Daoy (cell line): ENCODE measurements around the gene MEX3D. TPM values are rescaled to one million over a fixed set of nuclear protein-coding genes. Genes with fewer than 3 reads are reported as not detected.
"Not testable (repeated sequence)": the region's sequence is repeated elsewhere in the genome, so short reads cannot be mapped to it uniquely, and the experiment has no call there.

Experiments
- DNase-seq: peaks from one replicate; pipeline ENCODE4 v3.0.0-alpha.2; 2015; ENCODE audit warnings: low read depth
- total RNA-seq: library from RNA; depleted of rRNA; stranded (reverse); fragments of >200 nt; shearing (Covaris generic); gene quantifications from 2 replicates; pipeline ENCODE4 v1.2.3, GENCODE V29; 2014

Gene MEX3D
- total RNA-seq, 1 experiment from 2014 or later, result 71.4 TPM

DNA sequence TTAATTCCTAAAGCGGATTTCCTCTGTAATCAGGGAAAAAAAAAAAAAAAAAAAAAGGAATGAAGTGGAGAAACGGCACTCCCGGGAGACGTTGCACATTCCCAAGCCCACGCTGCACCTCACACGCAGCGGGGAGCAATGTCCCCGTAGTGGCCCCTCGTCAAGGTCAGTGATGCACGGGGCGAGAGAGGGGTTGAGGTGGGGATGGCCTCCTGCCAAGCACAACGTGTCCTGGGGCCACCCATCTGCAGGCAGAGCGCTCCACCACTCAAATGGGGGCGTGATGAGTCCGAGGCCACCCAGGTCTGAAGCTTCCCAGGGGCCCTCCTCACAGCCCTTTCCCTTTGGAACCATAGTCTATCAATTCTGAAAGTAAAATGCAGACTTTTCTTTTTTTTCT lies 29.1 kb downstream of the MEX3D start:
- DNase-seq, result no peak

DNA sequence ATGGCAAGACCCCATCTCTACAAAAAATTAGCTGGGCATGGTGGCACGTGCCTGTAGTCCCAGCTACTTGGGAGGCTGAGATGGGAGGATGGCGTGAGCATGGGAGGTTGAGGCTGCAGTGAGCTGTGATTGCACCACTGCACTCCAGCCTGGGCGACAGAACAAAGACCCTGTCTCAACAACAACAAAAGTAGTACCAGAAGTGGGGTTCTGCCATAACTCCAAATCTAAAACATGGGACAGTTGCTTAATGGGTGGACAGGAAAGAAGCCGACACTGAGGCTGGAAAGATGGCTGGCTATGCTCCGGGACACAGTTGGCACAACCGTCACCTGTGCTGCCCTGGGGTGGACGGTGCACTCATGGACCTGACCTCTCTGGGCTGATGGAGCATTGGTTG lies 32.4 kb downstream of the MEX3D start:
- not testable (repeated sequence) for DNase-seq

DNA sequence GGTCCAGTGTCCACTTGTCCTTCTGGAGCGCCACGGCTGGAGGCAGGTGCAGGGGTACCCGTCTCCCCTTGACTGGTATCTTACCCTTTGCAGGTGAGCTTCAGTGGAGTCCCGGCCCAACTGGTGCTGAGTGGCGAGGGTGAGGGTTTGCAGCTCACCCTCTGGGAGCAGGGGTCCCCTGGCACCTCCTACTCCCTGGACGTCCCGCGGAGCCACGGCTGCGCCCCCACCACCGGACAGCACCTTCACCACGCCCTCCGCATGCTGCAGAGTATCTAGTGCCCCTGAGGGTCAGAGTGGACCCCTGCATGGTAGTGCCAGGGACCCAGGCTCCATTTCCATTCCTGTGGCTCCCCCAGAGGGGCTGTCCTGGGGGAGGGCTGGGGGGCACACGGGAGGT lies 33.2 kb downstream of the MEX3D start:
- no peak for DNase-seq

DNA sequence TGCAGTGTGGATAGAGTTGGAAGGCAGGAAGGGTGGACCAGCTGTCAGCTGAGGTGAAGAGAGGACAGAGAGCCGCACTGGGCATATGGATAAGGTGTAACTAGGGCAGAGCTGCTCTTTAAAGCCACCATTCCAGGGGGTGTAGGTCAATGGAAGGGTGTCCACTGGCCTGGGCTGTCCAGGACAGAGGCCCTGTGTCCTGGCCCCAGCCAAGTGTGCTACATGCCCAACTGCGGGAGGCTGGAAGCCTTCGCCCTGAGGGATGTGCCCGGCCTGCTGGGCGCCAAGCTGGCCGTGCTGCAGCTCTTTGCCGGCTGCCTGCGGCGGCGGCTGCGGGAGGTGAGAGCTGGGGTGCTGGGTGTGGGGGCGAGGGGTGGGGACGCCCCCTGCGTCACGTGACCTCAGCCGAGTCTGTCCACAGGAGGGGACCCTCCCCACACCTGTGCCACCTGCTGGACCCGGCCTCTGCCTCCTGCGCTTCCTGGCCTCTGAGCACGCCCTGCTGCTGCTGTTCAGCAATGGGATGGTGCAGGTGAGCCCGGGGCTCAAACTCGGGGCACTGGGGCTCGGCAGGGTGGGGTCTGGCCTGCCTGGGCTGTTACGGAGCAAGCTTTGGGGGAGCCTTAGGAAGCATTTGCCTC lies 34.5 kb downstream of the MEX3D start:
- no peak for DNase-seq

DNA sequence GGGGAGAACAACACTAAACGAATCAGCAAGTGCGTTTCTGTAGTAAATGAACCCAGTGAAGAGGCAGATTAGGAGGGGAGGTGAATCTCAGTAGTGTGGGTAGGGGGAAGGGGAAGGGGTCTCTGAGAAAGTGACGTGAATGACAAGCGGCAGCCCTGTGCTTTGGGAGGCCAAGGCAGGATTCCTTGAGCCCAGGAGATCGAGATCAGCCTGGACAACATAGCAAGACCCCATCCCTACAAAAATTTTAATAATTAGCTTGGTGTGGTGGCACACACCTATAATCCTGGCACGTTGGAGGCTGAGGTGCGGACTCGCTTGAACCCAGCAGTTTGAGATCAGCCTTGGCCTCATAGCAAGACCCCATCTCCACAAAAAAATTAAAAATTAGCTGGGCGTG lies 36.1 kb downstream of the MEX3D start:
- no peak for DNase-seq

DNA sequence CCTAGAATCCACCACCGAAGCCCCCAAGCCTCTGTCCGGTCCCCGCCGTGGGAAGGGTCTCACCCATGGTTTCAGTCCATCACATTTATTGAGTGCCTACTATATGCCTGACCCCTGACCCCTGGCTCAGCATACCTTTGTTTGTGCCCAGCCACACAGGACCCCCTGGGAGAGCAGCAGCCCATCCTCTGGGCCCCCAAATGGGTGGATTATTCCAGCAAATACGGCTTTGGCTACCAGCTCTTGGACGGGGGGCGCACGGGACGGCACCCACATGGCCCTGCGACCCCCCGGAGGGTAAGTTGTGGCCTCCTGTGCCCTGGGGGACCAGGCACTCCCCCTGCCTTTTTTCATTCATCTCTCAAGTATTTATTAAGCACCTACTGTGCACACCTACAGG lies 36.5 kb downstream of the MEX3D start:
- no peak for DNase-seq

DNA sequence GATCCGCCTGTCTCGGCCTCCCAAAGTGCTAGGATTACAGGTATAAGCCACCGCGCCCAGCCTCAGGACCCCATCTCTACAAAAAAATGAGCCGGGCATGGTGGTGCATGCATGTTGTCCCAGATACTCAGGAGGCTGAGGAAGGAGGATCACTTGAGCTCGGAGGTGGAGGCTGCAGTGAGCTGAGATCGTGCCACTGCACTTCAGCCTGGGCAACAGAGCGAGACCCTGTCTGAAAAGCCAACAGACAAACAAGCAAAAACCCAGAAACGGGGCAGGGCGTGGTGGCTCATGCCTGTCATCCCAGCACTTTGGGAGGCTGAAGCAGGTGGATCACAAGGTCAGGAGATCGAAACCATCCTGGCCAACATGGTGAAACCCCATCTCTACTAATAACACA lies 37.3 kb downstream of the MEX3D start:
- DNase-seq, result not testable (repeated sequence)

DNA sequence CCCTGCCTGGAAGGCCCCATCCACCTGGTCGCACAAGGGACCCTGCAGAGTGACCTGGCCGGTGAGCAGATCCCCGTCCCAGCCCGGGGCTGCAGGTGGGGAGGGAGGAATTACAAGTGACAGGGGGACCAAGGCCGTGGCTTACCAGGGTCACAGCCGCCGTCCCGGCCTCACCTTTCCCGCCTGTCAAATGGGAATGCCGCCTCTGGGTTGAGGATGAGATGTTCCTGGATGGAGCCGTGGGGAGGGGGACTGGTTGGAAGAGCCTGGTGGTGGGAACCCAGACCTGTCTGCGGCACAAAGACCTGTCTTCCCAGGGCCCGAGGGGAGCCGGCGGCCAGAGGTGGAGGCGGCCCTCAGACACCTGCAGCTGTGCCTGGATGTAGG lies 38.7 kb downstream of the MEX3D start:
- no peak for DNase-seq

DNA sequence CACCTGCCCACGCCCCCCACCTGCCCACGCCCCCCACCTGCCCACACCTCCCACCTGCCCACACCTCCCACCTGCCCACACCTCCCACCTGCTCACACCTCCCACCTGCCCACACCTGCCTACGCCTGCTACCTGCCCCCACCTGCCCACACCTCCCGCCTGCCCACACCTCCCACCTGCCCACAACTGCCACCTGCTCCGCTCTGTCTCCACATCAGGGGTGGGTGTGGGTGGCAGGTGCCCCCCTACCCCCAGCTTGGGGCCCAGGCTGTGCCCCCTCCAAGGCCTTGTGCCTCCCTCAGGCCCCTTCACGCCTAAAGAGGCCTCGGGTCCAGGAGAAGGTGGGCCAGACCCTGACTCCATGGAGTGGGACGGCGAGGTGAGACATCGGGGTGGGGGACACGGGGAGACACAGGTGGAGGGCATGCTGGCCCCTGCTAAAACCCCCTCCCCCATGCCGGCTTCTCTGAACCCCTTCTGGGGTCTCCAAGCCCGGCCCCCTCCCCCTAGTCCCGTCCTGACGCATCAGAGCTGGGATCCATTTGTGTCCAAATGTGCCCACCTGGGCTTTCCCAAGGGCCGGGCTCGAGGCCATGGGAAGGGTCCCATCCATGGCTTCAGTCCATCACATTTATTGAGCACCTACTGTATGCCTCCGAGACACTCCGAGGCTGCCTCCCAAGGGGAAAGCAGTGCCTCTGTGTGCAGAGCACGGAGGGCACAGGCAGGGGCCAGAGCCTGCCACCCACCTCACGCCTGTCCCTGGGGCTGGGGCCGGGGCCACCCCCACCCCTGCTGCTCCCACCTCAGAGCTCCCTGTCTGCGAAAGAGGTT lies 39.3 kb downstream of the MEX3D start:
- no peak for DNase-seq

DNA sequence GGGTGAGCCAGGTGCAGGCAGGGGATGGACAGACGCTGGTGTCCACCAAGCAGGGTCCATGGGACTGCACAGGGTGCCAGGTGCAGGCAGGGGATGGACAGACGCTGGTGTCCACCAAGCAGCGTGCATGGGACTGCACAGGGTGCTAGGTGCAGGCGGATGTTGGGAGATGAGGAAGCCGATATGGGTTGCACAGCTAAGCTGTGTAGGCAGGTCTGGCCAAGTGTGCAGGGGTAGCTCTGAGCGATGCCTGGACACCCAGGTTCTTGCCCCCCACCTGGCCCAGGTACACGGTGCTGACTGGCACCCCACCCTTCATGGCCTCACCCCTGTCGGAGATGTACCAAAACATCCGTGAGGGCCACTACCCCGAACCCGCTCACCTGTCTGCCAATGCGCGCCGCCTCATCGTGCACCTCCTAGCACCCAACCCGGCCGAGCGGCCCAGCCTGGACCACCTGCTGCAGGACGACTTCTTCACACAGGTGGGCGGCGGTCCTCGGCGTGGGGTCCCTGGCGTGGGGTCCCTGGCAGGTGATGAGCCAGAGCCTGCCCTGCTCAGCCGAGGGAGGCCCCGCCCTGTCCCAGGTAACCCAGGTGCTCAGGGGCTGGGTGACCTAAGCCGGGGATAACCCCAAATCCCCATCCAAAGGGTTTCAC lies 40.3 kb downstream of the MEX3D start:
- DNase-seq, result no peak

DNA sequence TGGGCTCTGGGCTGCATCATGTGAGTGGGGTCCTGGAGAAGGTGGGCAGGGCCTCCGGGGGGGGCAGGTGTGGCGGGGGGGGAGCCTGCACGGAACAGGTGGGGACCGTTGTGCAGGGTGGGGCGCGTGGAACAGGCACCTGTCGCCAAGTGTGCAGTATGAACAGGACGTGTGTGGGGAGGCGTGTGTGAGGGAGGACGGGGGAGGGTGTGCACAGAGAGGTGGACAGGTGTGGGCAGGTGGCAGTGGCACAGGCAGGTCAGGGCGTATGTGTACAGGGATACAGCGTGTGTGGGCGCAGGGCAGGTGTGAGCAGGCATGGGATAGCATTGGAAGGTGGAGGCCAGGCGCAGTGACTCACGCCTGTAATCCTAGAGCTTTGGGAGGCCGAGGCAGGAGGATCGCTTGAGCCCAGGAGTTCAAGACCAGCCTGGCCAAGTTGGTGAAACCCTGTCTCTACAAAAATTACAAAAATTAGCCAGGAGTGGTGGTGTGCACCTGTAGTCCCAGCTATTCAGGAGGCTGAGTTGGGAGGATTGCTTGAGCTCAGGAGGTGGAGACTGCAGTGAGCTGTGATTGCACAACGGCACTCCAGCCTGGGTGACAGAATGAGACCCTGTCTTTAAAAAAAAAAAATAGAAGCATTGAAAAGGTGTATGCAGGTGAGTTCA lies 41.0 kb downstream of the MEX3D start:
- no peak for DNase-seq

DNA sequence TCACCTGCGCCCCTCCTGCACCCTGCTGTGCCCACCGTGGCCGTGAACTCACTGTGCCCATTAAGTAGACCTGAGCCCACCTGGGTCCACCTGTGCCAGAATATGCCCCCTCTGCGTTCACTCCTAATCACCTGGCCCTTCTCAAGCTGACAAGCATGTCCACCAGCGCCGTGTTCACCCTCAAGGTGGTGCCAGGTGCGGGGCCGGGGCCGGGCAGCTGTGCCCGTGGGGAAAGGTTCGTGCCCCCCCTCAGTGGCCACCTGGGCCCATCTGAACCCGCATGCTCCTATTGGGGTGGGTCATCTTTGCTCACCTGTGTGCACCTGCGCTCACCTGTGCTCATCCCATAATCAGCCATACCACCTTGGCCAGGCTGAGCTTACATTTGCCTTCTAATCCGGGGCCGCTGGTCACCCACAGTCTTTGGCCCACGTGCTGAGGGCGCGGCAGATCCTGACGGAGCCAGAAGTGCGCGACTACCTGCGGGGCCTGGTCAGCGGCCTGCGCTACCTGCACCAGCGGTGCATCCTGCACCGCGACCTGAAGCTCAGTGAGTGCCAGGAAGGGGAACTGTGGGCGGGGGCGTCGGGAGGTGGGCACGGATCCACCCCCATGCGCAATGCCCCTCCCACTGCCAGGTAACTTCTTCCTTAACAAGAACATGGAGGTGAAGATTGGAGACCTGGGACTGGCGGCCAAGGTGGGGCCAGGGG lies 41.9 kb downstream of the MEX3D start:
- no peak for DNase-seq

DNA sequence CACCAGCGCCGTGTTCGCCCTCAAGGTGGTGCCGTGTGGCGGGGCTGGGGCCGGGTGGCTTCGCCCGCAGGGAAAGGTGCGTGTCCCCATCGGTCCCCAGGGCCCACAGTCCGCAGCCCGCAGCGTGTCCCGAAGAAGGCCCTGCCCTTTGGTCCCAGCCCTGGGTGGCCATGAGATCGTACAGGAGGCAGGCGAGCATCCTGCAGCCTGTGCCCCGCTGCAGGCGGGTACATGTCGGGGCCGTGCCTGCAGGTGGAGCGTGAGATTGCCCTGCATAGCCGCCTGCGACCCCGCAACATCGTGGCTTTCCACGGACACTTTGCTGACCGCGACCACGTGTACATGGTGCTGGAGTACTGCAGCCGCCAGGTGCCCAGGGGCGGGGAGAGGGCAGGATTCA lies 42.8 kb downstream of the MEX3D start:
- no peak for DNase-seq

DNA sequence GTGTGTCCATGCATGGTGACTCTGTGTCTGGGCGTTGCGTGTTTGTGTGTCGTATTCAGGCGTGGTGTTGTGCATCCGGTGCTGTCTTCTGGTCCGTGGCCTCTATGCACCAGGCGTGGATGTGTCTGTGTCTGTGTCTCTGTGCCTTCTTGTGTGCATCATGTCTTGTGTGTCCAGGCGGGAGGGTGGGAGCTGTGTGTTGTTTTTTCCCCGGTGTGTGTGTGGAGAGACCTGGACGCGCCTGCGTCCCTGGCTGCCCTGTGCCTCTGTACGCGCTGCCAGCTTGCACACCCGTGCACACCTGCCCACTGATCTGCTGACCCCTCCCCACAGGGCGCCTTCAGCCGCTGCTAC lies 43.2 kb downstream of the MEX3D start:
- DNase-seq, result no peak

DNA sequence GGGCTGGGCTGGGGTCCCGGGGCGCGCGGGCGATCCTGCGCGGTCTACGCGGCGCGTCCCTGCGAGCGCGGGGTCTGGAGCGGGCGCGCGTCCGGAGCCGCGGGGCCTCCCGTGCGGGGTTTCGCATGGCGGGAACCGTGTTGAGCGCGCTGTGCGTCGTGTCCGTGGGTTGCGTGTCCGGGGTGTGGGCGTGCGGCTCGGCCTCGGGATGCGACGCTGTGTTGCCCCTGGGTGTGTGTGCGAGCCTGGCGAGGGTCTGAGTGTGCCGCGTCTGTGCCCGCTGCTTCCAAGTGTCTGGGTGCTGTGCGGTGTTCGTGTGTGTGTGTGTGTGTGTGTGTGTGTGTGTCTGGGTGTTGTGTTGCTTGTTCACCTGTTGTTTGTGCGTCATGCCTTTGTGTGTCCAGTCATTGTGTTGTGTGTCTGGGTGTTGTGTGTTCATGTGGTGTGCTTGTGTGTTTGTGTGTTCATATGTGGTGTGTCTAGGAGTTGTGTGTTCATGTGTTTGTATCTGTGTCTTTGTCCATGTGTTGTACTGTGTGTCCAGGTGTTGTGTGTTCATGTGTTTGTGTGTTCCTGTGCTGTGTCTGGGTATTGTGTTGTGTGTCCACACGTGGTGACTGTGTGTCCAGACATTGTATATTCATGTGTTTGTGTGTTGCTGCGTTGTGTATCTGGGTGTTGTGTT lies 43.7 kb downstream of the MEX3D start:
- DNase-seq, result no peak

DNA sequence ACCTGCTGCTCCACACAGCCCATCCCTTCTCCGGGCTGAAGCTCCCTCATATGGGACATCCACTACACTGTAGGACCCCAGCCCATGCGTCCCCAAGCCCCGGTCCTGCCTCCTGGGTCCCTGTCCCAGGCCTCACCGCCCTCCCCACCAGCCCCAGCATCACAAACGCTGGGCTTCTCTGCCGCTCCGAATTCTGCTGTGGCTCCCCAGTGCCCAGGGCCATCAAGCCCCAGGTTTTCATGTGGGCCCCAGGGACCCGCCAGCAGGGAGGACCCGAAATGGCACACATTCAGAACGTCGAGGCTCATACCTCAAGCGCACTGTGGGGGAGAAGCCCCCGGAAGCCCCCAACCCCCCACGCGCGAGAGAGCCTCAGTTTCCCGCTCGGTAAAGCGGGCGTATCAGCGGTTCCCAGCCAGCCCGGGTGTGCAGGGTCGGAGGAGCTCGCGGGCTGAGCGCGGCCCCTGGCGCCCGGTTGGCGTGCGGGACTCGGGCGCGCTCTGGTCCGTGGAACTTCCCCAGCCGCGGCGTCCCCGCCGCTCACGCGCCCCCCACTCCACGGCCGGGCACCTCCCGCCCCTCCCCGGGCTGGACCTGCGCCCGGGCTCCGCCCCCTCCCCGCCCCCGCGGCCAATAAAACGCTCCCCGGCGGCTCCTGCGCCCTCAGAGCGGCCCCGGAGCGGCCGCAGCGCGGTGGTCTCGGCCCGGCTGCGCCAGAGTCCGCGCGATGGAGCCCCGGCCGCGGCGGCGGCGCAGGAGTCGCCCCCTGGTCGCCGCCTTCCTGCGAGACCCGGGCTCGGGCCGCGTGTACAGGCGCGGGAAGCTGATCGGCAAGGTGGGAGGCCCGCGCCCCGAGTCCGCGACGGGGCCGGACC lies 44.5 kb downstream of the MEX3D start, which contains the start of gene PLK5:
Gene PLK5, plus strand, starts transcription at position 666 of the 875 bp plus-strand sequence. CDS start 2,920 bp downstream, outside the sequence.
- no peak for DNase-seq

DNA sequence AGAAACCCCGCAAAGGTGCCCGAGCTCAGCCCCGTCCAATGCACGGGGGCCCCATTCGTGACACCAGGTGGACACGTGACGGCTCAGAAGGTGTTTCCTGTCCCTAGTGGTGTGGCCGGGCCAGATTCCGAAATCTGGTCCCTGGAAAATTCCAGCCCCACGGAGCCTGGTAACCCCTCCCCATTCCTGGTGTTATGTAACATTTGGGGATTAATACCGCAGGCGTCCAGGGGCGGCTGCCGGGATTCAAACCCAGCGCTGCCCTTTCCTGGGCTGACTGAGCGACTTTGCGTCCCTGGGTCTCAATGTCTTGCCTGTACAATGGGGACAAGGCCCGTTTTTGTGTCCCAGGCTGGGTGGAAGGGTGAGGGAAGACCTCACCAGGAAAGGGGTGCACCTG lies 45.3 kb downstream of the MEX3D start:
- DNase-seq, result no peak

DNA sequence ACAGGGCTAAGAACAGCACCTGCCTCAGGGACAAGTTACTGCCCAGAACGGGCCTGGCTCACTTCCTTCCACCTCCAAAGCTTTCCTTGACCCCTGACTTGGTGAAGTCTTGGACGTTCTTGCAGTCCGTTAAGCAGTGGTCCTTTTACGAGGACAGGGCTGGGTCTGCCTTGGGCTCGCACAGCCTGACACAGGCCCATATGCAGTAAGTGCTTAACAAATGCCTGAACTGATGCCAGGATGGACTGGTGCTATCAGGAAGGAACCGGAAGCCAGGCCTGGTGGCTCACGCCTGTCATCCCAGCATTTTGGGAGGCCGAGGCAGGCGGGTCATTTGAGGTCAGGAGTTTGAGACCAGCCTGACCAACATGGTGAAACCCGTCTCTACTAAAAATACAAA lies 46.1 kb downstream of the MEX3D start:
- no peak for DNase-seq

DNA sequence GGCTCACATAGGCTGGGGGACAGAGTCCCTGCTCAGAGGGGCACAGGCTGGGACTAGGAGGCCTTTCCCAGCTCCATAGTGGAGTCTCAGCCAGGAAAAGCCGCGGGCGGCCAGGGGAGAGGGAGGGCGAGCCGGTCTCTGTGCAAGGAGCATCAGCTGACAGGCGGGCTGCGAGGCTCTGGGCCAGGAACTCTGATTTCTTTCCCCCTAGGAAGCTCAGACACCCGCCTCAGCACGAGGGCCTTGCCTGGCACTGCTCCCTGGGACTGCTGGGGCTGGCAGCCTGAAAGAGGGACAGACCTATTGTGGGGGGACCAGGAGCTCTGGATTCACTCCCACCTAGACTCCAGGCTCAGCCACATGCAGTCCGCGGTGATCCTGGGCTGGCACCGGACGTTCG lies 46.5 kb downstream of the MEX3D start:
- no peak for DNase-seq

DNA sequence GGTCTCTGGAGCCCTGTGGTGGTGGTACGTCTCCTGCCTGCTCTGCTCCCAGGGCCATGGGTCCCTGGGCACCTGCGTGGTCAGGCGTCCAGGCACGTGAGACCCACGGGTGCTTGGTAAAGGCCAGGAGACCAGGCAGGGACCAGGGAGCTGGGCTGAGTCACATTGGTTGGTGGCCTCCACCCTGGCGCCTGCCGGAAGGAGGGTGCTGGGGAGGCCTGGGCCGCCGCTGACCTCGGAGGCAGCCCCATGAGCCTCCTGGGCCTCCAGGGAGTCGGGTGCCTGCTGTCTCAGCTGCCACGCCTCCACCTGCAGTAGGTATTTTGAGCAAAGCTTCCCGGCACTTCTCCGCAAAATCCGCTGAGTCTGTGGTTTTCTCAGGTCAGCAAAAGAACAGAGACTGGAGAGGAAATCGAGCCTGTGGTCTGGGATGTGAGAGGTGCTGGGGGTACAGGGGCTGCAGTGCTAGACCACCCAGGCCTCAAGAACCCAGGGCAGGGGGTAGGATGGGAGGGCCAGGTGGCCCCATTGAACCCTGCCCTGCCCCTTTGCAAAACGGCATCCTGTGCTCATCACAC lies 47.8 kb downstream of the MEX3D start:
- DNase-seq, result no peak
